RWPE1 (cell line): ENCODE results near the gene MS4A13.
A peak's percentile ranks its signal among the peaks of the same experiment; 100 is the strongest.

Experiments
- CTCF ChIA-PET: fragments of 350-600 bp; sonication (Branson Sonifier 250); formaldehyde crosslinking; extraction: SDS; loops from one replicate; lab custom pipeline; 2021; lab: Yijun Ruan, JAX
- POLR2A ChIA-PET: fragments of 400-600 bp; formaldehyde crosslinking; extraction: SDS; loops from one replicate; lab custom pipeline; 2020; ENCODE audit warnings: antibody characterized with exemption; ENCODE audit not compliant: low non-redundant PET; lab: Yijun Ruan, JAX
- DNase-seq: peaks from one replicate; pipeline ENCODE4 v3.0.0; 2012; ENCODE audit warnings: low spot score
- H3K27ac ChIP-seq: fragments of 450-650 bp; 2 replicates; pipeline ENCODE4 v1.5.1; 2017
- CTCF ChIP-seq: fragments of 450-650 bp; conservative IDR thresholded peaks from 2 replicates; pipeline ENCODE4 v1.5.1; 2017; ENCODE audit warnings: low read depth, mild to moderate bottlenecking

MS4A13 gene

GRCh38 chr11:60515144-60515855, at the start of gene MS4A13:
Gene MS4A13 (plus strand): TSS chr11:60515392. CDS start chr11:60518084, 2,692 bp downstream.
- ChIA-PET POLR2A (no interaction called here), CTCF (no interaction called here)
- no peak for DNase-seq
- TF ChIP-seq CTCF: no peak
- H3K27ac ChIP-seq: no peak within 1 kb of the TSS

GRCh38 chr11:60468829-60469228, 46.4 kb upstream of the MS4A13 start:
- no peak for DNase-seq
- ChIA-PET CTCF (no interaction called here), POLR2A (no interaction called here)
- no peak overlapping the region for H3K27ac ChIP-seq
- no peak for TF ChIP-seq CTCF

GRCh38 chr11:60469723-60470122, 45.5 kb upstream of the MS4A13 start:
- DNase-seq: no peak
- H3K27ac ChIP-seq: no peak overlapping the region
- ChIA-PET CTCF (no interaction called here), POLR2A (no interaction called here)
- TF ChIP-seq CTCF: no peak

GRCh38 chr11:60477035-60477445, 38.2 kb upstream of the MS4A13 start:
- POLR2A ChIA-PET: no interaction called here
- TF ChIP-seq CTCF: no peak
- no peak overlapping the region for H3K27ac ChIP-seq
- DNase-seq: no peak
- CTCF ChIA-PET: no interaction called here

GRCh38 chr11:60482361-60482760, 32.8 kb upstream of the MS4A13 start:
- no peak for DNase-seq
- CTCF ChIA-PET: no interaction called here
- no peak for TF ChIP-seq CTCF
- POLR2A ChIA-PET: no interaction called here
- no peak overlapping the region for H3K27ac ChIP-seq

- CTCF ChIA-PET: no interaction called here
- TF ChIP-seq CTCF: no peak
- no peak overlapping the region for H3K27ac ChIP-seq
- POLR2A ChIA-PET: no interaction called here
- DNase-seq: peak; percentile 13
Measured at GRCh38 chr11:60485987-60486386, 29.2 kb upstream of the MS4A13 start.
